ENCODE measurements around the gene UBE3C.

The UBE3C gene

DNA sequence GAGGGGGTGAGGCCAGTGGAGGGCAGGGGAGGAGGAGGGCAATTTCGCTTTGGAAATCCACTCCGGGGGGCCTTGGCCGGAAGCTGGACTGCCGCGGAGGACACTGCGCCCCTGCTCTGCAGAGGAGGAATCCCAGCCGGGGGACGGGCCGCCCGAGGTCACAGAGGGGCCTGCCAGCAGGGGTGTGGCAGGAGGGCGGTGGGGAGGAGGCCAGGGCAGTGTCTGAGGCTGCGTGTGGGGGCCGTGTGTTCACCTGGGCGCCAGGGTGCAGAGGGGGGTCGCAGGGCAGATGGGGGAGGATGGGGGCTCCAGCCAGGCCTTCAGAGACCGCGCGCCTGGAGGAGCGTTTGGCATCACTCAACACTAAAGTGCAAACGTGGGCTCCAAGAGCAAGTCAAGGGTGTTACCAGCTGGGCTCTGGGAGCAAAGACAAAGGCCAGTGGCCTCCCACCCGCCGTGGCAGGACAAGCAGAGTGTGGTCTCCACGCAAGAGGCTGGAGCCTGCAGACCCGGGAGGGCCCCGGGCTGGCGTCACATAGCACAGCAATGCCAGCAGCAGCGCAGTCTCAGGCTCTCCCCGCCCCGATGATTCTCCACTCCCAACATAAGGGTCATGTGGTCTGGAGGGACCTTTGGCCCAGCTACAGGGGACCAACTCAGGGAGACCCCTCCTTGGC lies 152.8 kb downstream of the UBE3C start:
- H3K79me1 ChIP-seq (ENCODE audit: low read length) = no peaks in the 10 kb centered on the region
- no peak overlapping the region for H4K12ac ChIP-seq (ENCODE audit: low read depth, low read length)
- no peak overlapping the region for H3K18ac ChIP-seq (ENCODE audit: low read length)
- H3K23ac ChIP-seq (ENCODE audit: low read length) = no peak overlapping the region
- no peak overlapping the region for H3K4me2 ChIP-seq (ENCODE audit: low read length)
- no peak overlapping the region for H3K4ac ChIP-seq (ENCODE audit: low read depth, low read length)
- no peak overlapping the region for H3K27ac ChIP-seq (ENCODE audit: low read depth, low read length)
- H2BK12ac ChIP-seq (ENCODE audit: low read length) = no peak overlapping the region
- WGBS (ENCODE audit: extremely low coverage, insufficient coverage, insufficient read length) = no CpG with 5 or more reads among the region's 29 CpGs
- no peak overlapping the region for H4K8ac ChIP-seq (ENCODE audit: low read depth, low read length)
- no peaks in the 10 kb centered on the region for H3K27me3 ChIP-seq (ENCODE audit: insufficient read depth, low read length)
- no peak overlapping the region for H2AFZ ChIP-seq (ENCODE audit: insufficient read depth, low read length, poor library complexity)
- no peak overlapping the region for H3K9ac ChIP-seq (ENCODE audit: low read length)
- H3K4me3 ChIP-seq (ENCODE audit: low read depth, low read length) = no peak overlapping the region
- peak in 1 of 2 donors; percentile 50 for DNase-seq
- H2BK5ac ChIP-seq (ENCODE audit: low read depth, low read length, poor library complexity) = no peak overlapping the region
- H2BK120ac ChIP-seq (ENCODE audit: insufficient read depth, low read length, poor library complexity) = no peak overlapping the region
- H3K79me2 ChIP-seq (ENCODE audit: control insufficient read depth, insufficient read depth, low read length, poor library complexity) = no peaks in the 10 kb centered on the region
- no peak overlapping the region for H4K91ac ChIP-seq (ENCODE audit: low read depth, low read length)
- H3K9me3 ChIP-seq (ENCODE audit: insufficient read depth, low read depth, low read length) = peaks cover 10% of the 10 kb centered on the region
- H3K36me3 ChIP-seq (ENCODE audit: control insufficient read depth in 1 of 2, insufficient read depth in 2 of 2, low read length in 2 of 2) = no peaks in the 10 kb centered on the region
- no peak overlapping the region for H2AK5ac ChIP-seq (ENCODE audit: low read length)
- no peak overlapping the region for H3K14ac ChIP-seq (ENCODE audit: low read length)
- peaks cover 0 to 6% of the 10 kb centered on the region in 2 experiments for H3K4me1 ChIP-seq (ENCODE audit: control insufficient read depth in 1 of 2, insufficient read depth in 2 of 2, low read length in 2 of 2)

DNA sequence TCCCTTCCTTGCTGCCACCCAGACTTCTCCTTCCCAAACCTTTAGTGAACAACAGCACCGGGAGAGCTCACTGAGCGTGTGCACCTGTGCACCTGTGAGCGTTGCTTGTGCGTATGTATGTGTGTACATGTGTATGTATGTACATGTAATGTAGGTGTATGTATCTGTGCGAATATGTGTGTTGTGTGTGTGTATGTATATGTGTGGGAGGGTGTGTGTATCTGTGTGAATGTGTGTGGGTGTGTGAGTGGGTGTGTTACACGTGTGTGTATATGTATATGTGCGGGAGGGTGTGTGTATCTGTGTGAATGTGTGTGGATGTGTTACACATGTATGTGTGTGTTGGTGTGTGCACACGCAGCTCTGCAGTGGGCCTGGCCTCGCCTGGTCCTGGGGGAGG lies 153.5 kb downstream of the UBE3C start:
- no peak overlapping the region for H2AFZ ChIP-seq (ENCODE audit: insufficient read depth, low read length, poor library complexity)
- no peak overlapping the region for H3K9ac ChIP-seq (ENCODE audit: low read length)
- WGBS (ENCODE audit: extremely low coverage, insufficient coverage, insufficient read length) = no CpG with 5 or more reads among the region's 9 CpGs
- no peak overlapping the region for H3K4me3 ChIP-seq (ENCODE audit: low read depth, low read length)
- H3K9me3 ChIP-seq (ENCODE audit: insufficient read depth, low read depth, low read length) = peaks cover 8% of the 10 kb centered on the region
- no peaks in the 10 kb centered on the region for H3K79me1 ChIP-seq (ENCODE audit: low read length)
- H3K36me3 ChIP-seq (ENCODE audit: control insufficient read depth in 1 of 2, insufficient read depth in 2 of 2, low read length in 2 of 2) = no peaks in the 10 kb centered on the region
- H4K8ac ChIP-seq (ENCODE audit: low read depth, low read length) = no peak overlapping the region
- no peak overlapping the region for H3K23ac ChIP-seq (ENCODE audit: low read length)
- H3K18ac ChIP-seq (ENCODE audit: low read length) = no peak overlapping the region
- no peak overlapping the region for H2BK12ac ChIP-seq (ENCODE audit: low read length)
- no peak overlapping the region for H3K14ac ChIP-seq (ENCODE audit: low read length)
- no peak overlapping the region for H3K4me2 ChIP-seq (ENCODE audit: low read length)
- no peak overlapping the region for H2AK5ac ChIP-seq (ENCODE audit: low read length)
- no peak overlapping the region for H3K4ac ChIP-seq (ENCODE audit: low read depth, low read length)
- no peak overlapping the region for H4K91ac ChIP-seq (ENCODE audit: low read depth, low read length)
- no peak overlapping the region for H3K27ac ChIP-seq (ENCODE audit: low read depth, low read length)
- H3K4me1 ChIP-seq (ENCODE audit: control insufficient read depth in 1 of 2, insufficient read depth in 2 of 2, low read length in 2 of 2) = peaks cover 0 to 6% of the 10 kb centered on the region in 2 experiments
- H2BK120ac ChIP-seq (ENCODE audit: insufficient read depth, low read length, poor library complexity) = no peak overlapping the region
- H3K27me3 ChIP-seq (ENCODE audit: insufficient read depth, low read length) = no peaks in the 10 kb centered on the region
- DNase-seq = no peak
- no peaks in the 10 kb centered on the region for H3K79me2 ChIP-seq (ENCODE audit: control insufficient read depth, insufficient read depth, low read length, poor library complexity)
- H2BK5ac ChIP-seq (ENCODE audit: low read depth, low read length, poor library complexity) = no peak overlapping the region
- H4K12ac ChIP-seq (ENCODE audit: low read depth, low read length) = no peak overlapping the region

DNA sequence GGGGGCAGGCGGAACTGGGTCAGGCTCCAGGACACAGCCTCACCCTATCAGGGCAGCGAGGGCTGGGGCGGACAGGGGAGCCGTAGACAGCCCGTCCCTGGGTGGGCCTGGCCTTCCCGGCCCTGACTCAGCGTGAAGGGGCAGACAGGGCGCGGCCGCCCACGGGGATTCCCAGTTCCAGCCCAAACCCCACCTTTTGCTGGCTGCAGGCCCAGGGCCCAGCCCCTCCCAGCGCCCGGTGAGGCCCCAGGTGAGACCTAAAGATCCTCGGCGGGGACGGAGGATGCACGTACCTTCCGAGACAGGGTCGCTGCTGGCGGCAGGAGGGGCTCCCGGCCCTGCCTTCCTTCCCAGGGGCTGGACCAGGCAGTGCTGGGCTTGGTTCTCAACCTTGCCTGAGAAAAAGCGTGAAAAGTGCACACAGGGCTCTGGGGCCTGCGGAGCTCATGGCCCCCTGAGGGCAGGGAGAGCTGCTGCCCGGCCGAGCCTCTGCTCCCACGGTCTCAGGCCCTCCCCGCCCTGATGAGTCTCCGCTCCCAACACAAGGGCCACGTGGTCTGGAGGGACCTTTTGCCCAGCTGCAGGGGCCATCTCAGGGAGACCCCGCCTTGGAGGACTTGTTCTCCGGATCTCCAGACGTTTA lies 154.2 kb downstream of the UBE3C start:
- no CpG with 5 or more reads among the region's 32 CpGs for WGBS (ENCODE audit: extremely low coverage, insufficient coverage, insufficient read length)
- DNase-seq = peak; percentile 45 to 57
- Histone ChIP-seq H3K27ac (ENCODE audit: low read depth, low read length) (no peak overlapping the region), H2AFZ (ENCODE audit: insufficient read depth, low read length, poor library complexity) (no peak overlapping the region), H3K79me2 (ENCODE audit: control insufficient read depth, insufficient read depth, low read length, poor library complexity) (no peaks in the 10 kb centered on the region), H3K14ac (ENCODE audit: low read length) (peak overlapping the region; percentile 7), H4K91ac (ENCODE audit: low read depth, low read length) (no peak overlapping the region), H4K8ac (ENCODE audit: low read depth, low read length) (no peak overlapping the region), H3K4me1 (ENCODE audit: control insufficient read depth in 1 of 2, insufficient read depth in 2 of 2, low read length in 2 of 2) (peaks cover 0 to 6% of the 10 kb centered on the region in 2 experiments), H3K4me2 (ENCODE audit: low read length) (no peak overlapping the region), H3K9me3 (ENCODE audit: insufficient read depth, low read depth, low read length) (peaks cover 8% of the 10 kb centered on the region), H3K4me3 (ENCODE audit: low read depth, low read length) (no peak overlapping the region), H2BK120ac (ENCODE audit: insufficient read depth, low read length, poor library complexity) (no peak overlapping the region), H3K9ac (ENCODE audit: low read length) (no peak overlapping the region), H4K12ac (ENCODE audit: low read depth, low read length) (no peak overlapping the region), H2BK12ac (ENCODE audit: low read length) (no peak overlapping the region), H3K18ac (ENCODE audit: low read length) (no peak overlapping the region), H3K79me1 (ENCODE audit: low read length) (no peaks in the 10 kb centered on the region), H3K4ac (ENCODE audit: low read depth, low read length) (no peak overlapping the region), H3K36me3 (ENCODE audit: control insufficient read depth in 1 of 2, insufficient read depth in 2 of 2, low read length in 2 of 2) (no peaks in the 10 kb centered on the region), H3K23ac (ENCODE audit: low read length) (no peak overlapping the region), H3K27me3 (ENCODE audit: insufficient read depth, low read length) (no peaks in the 10 kb centered on the region), H2AK5ac (ENCODE audit: low read length) (no peak overlapping the region), H2BK5ac (ENCODE audit: low read depth, low read length, poor library complexity) (no peak overlapping the region)

DNA sequence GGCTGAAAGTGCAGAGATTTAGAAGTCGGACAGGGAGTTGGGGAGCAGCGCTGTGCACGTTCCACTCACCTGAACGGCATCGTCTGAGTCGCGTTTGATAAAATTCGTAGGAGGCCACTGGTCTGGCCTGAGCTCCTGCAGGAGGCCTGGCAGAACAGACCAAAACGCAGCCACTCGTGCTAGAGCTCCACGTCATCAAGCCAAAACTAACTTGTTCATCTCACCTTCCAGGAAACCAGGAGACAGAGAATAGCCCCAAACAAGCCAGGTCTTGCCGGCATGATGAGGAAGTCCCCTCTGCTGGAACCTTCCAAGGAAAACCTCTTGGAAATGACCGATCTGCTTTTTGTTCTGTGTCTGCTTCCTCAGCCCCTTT lies 154.7 kb downstream of the UBE3C start:
- Histone ChIP-seq H3K18ac (ENCODE audit: low read length) (no peak overlapping the region), H2BK12ac (ENCODE audit: low read length) (no peak overlapping the region), H4K91ac (ENCODE audit: low read depth, low read length) (no peak overlapping the region), H3K14ac (ENCODE audit: low read length) (no peak overlapping the region), H2BK120ac (ENCODE audit: insufficient read depth, low read length, poor library complexity) (no peak overlapping the region), H3K9ac (ENCODE audit: low read length) (no peak overlapping the region), H3K36me3 (ENCODE audit: control insufficient read depth in 1 of 2, insufficient read depth in 2 of 2, low read length in 2 of 2) (no peaks in the 10 kb centered on the region), H3K79me1 (ENCODE audit: low read length) (no peaks in the 10 kb centered on the region), H3K9me3 (ENCODE audit: insufficient read depth, low read depth, low read length) (peaks cover 8% of the 10 kb centered on the region), H4K8ac (ENCODE audit: low read depth, low read length) (no peak overlapping the region), H3K4me2 (ENCODE audit: low read length) (no peak overlapping the region), H3K27ac (ENCODE audit: low read depth, low read length) (no peak overlapping the region), H3K4me1 (ENCODE audit: control insufficient read depth in 1 of 2, insufficient read depth in 2 of 2, low read length in 2 of 2) (peaks cover 0 to 6% of the 10 kb centered on the region in 2 experiments), H3K79me2 (ENCODE audit: control insufficient read depth, insufficient read depth, low read length, poor library complexity) (no peaks in the 10 kb centered on the region), H3K4me3 (ENCODE audit: low read depth, low read length) (no peak overlapping the region), H3K27me3 (ENCODE audit: insufficient read depth, low read length) (no peaks in the 10 kb centered on the region), H3K23ac (ENCODE audit: low read length) (no peak overlapping the region), H2BK5ac (ENCODE audit: low read depth, low read length, poor library complexity) (no peak overlapping the region), H2AFZ (ENCODE audit: insufficient read depth, low read length, poor library complexity) (no peak overlapping the region), H4K12ac (ENCODE audit: low read depth, low read length) (no peak overlapping the region), H3K4ac (ENCODE audit: low read depth, low read length) (no peak overlapping the region), H2AK5ac (ENCODE audit: low read length) (no peak overlapping the region)
- DNase-seq = no peak
- WGBS (ENCODE audit: extremely low coverage, insufficient coverage, insufficient read length) = no CpG with 5 or more reads among the region's 13 CpGs
